Mesenchymal stem cell (in vitro differentiated cells and primary cell): ENCODE data around the gene MED14.

ENCODE experiments used
- DNase-seq: peaks from one replicate; pipeline ENCODE4 v3.0.0-alpha.2; 2013
- H2AFZ ChIP-seq: one replicate; pipeline ENCODE4 v1.6.1; 2013; ENCODE audit warnings: low read depth, mild to moderate bottlenecking, control low read depth, inconsistent platforms, low read length, moderate library complexity
- H2AK5ac ChIP-seq: 2 replicates; pipeline ENCODE4 v1.6.1; 2013; ENCODE audit warnings: low read length, moderate library complexity, mild to moderate bottlenecking, inconsistent platforms; ENCODE audit not compliant: severe bottlenecking
- H2BK120ac ChIP-seq: one replicate; pipeline ENCODE4 v1.6.1; 2013; ENCODE audit warnings: low read depth, mild to moderate bottlenecking, inconsistent platforms, low read length, moderate library complexity
- H2BK12ac ChIP-seq, 2 experiments: one replicate each; pipeline ENCODE4 v1.6.1; 2013; ENCODE audit warnings: inconsistent platforms in 2 of 2, low read length in 2 of 2, mild to moderate bottlenecking in 2 of 2, moderate library complexity in 2 of 2, control low read depth in 1 of 2
- H2BK15ac ChIP-seq: one replicate; pipeline ENCODE4 v1.6.1; 2013; ENCODE audit warnings: mild to moderate bottlenecking, low read depth, inconsistent platforms; ENCODE audit not compliant: poor library complexity, severe bottlenecking
- H2BK5ac ChIP-seq: 2 replicates; pipeline ENCODE4 v1.6.1; 2013; ENCODE audit warnings: low read depth, mild to moderate bottlenecking, low read length, control low read depth, inconsistent platforms; ENCODE audit not compliant: poor library complexity, severe bottlenecking
- H3K14ac ChIP-seq, 2 experiments: one replicate each; pipeline ENCODE4 v1.6.1; 2013; ENCODE audit warnings: inconsistent platforms in 2 of 2, low read length in 2 of 2, control low read depth in 1 of 2, mild to moderate bottlenecking in 1 of 2, moderate library complexity in 1 of 2
- H3K18ac ChIP-seq, 2 experiments: one replicate each; pipeline ENCODE4 v1.6.1; 2013; ENCODE audit warnings: inconsistent platforms in 2 of 2, low read length in 2 of 2, control low read depth in 1 of 2, low read depth in 1 of 2, mild to moderate bottlenecking in 1 of 2
- H3K23ac ChIP-seq, 2 experiments: one replicate each; pipeline ENCODE4 v1.6.1; 2013; ENCODE audit warnings: inconsistent platforms in 2 of 2, low read length in 2 of 2, mild to moderate bottlenecking in 2 of 2, moderate library complexity in 2 of 2, control low read depth in 1 of 2
- H3K27ac ChIP-seq: 2 replicates; pipeline ENCODE4 v1.5.1; 2013; ENCODE audit warnings: mild to moderate bottlenecking, moderate library complexity, low read length, control low read depth, inconsistent platforms; ENCODE audit not compliant: poor library complexity, severe bottlenecking
- H3K27me3 ChIP-seq, 2 experiments: 2 replicates each; pipeline versions ENCODE4 v1.6.1 to v1.7.0; 2013; ENCODE audit warnings: low read length in 2 of 2, mild to moderate bottlenecking in 2 of 2, moderate library complexity in 2 of 2, control low read depth in 1 of 2, inconsistent platforms in 1 of 2; ENCODE audit not compliant: control insufficient read depth in 1 of 2, insufficient read depth in 1 of 2
- H3K36me3 ChIP-seq, 2 experiments: 2 replicates each; pipeline versions ENCODE4 v1.6.1 to v1.7.0; 2013; ENCODE audit warnings: low read length in 2 of 2, control low read depth in 1 of 2, inconsistent platforms in 1 of 2, low read depth in 1 of 2, mild to moderate bottlenecking in 1 of 2; ENCODE audit not compliant: insufficient read depth in 2 of 2, control insufficient read depth in 1 of 2
- H3K4ac ChIP-seq, 2 experiments: one replicate each; pipeline ENCODE4 v1.6.1; 2013; ENCODE audit warnings: inconsistent platforms in 2 of 2, low read length in 2 of 2, mild to moderate bottlenecking in 2 of 2, moderate library complexity in 2 of 2, control low read depth in 1 of 2, low read depth in 1 of 2
- H3K4me1 ChIP-seq: 2 replicates; pipeline ENCODE4 v1.6.1; 2013; ENCODE audit warnings: low read depth, low read length, control low read depth; ENCODE audit not compliant: control insufficient read depth, insufficient read depth
- H3K4me2 ChIP-seq: 2 replicates; pipeline ENCODE4 v1.6.1; 2013; ENCODE audit warnings: low read length, mild to moderate bottlenecking, inconsistent platforms; ENCODE audit not compliant: poor library complexity, severe bottlenecking
- H3K4me3 ChIP-seq, 2 experiments: 2 replicates each; pipeline versions ENCODE4 v1.5.1 to v1.7.0; 2013; ENCODE audit warnings: low read length in 2 of 2, mild to moderate bottlenecking in 2 of 2, control low read depth in 1 of 2, low read depth in 1 of 2; ENCODE audit not compliant: insufficient read depth in 1 of 2
- H3K79me1 ChIP-seq: replicated peaks from 2 replicates; pipeline ENCODE4 v1.6.1; 2013; ENCODE audit warnings: mild to moderate bottlenecking, control low read depth, low read length, inconsistent platforms; ENCODE audit not compliant: poor library complexity, severe bottlenecking
- H3K9ac ChIP-seq: 2 replicates; pipeline ENCODE4 v1.7.0; 2013; ENCODE audit warnings: mild to moderate bottlenecking, low read length, moderate library complexity
- H3K9me3 ChIP-seq: 2 replicates; pipeline ENCODE4 v1.7.0; 2013; ENCODE audit warnings: mild to moderate bottlenecking, low read length; ENCODE audit not compliant: control insufficient read depth
- H4K8ac ChIP-seq: one replicate; pipeline ENCODE4 v1.6.1; 2013; ENCODE audit warnings: inconsistent platforms, mild to moderate bottlenecking, low read length, moderate library complexity
- H4K91ac ChIP-seq: one replicate; pipeline ENCODE4 v1.6.1; 2013; ENCODE audit warnings: mild to moderate bottlenecking, low read length, inconsistent platforms
- WGBS: methylation state at CpG from one replicate; pipeline ENCODE4 v1.1.7; 2013; ENCODE audit warnings: mixed read lengths; 5-methylcytosine and 5-hydroxymethylcytosine counted together

MED14 gene

GRCh38 chrX:40632199-40632598 is 103.1 kb downstream of the MED14 start:
- H3K27me3 ChIP-seq, result peaks cover 0 to 36% of the 10 kb centered on the region in 2 experiments

GRCh38 chrX:40628506-40628905 is 106.8 kb downstream of the MED14 start:
- Histone ChIP-seq H2BK5ac (no peak overlapping the region), H2BK120ac (no peak overlapping the region), H3K4ac (no peak overlapping the region), H2AFZ (no peak overlapping the region), H3K79me1 (peaks cover 2% of the 10 kb centered on the region), H3K36me3 (peaks cover 25 to 56% of the 10 kb centered on the region in 2 experiments), H2AK5ac (no peak overlapping the region), H2BK15ac (no peak overlapping the region), H4K8ac (no peak overlapping the region), H4K91ac (no peak overlapping the region), H3K9me3 (no peaks in the 10 kb centered on the region), H3K27me3 (peaks cover 0 to 47% of the 10 kb centered on the region in 2 experiments), H3K23ac (no peak overlapping the region), H3K14ac (no peak overlapping the region), H3K4me2 (no peak overlapping the region), H3K18ac (no peak overlapping the region), H3K27ac (no peak overlapping the region), H3K9ac (no peak overlapping the region), H2BK12ac (no peak overlapping the region), H3K4me1 (no peaks in the 10 kb centered on the region), H3K4me3 (no peak overlapping the region)
- 93% methylated on average over 3 of the region's 5 CpGs for WGBS
- peak; percentile 6 for DNase-seq

More at GRCh38 chrX:40632199-40632598, 103.1 kb downstream of the MED14 start:
- H3K4me1 ChIP-seq, result no peaks in the 10 kb centered on the region
- H2BK12ac ChIP-seq, result no peak overlapping the region
- H2BK120ac ChIP-seq, result no peak overlapping the region
- no peak overlapping the region for H3K9ac ChIP-seq
- H3K4me3 ChIP-seq, result no peak overlapping the region
- H4K91ac ChIP-seq, result no peak overlapping the region
- H3K18ac ChIP-seq, result no peak overlapping the region
- H2AK5ac ChIP-seq, result no peak overlapping the region
- DNase-seq, result no peak
- peaks cover 28 to 93% of the 10 kb centered on the region in 2 experiments for H3K36me3 ChIP-seq
- H2BK5ac ChIP-seq, result no peak overlapping the region
- no peak overlapping the region for H2AFZ ChIP-seq
- no peaks in the 10 kb centered on the region for H3K9me3 ChIP-seq
- WGBS, result 96% methylated on average over 4 of the region's 4 CpGs
- no peak overlapping the region for H4K8ac ChIP-seq
- H3K4ac ChIP-seq, result no peak overlapping the region
- no peak overlapping the region for H3K23ac ChIP-seq
- no peak overlapping the region for H3K27ac ChIP-seq
- peaks cover 8% of the 10 kb centered on the region for H3K79me1 ChIP-seq
- H2BK15ac ChIP-seq, result no peak overlapping the region
- no peak overlapping the region for H3K4me2 ChIP-seq
- H3K14ac ChIP-seq, result no peak overlapping the region

GRCh38 chrX:40625294-40625693 is 110.0 kb downstream of the MED14 start:
- Histone ChIP-seq H3K27ac (no peak overlapping the region), H4K8ac (no peak overlapping the region), H3K36me3 (peaks cover 15 to 28% of the 10 kb centered on the region in 2 experiments), H3K4me2 (no peak overlapping the region), H3K79me1 (no peaks in the 10 kb centered on the region), H3K9ac (no peak overlapping the region), H2BK12ac (no peak overlapping the region), H4K91ac (no peak overlapping the region), H3K27me3 (peaks cover 0 to 55% of the 10 kb centered on the region in 2 experiments), H3K4me1 (no peaks in the 10 kb centered on the region), H3K4ac (no peak overlapping the region), H3K9me3 (peaks cover 3% of the 10 kb centered on the region), H2AFZ (no peak overlapping the region), H2AK5ac (no peak overlapping the region), H3K14ac (no peak overlapping the region), H3K18ac (no peak overlapping the region), H2BK5ac (no peak overlapping the region), H3K23ac (no peak overlapping the region), H3K4me3 (no peak overlapping the region), H2BK15ac (no peak overlapping the region), H2BK120ac (no peak overlapping the region)
- WGBS, result 95% methylated on average over 3 of the region's 4 CpGs
- DNase-seq, result no peak

- Histone ChIP-seq H3K18ac (no peak overlapping the region), H3K27me3 (peaks cover 0 to 55% of the 10 kb centered on the region in 2 experiments), H2BK15ac (no peak overlapping the region), H2BK12ac (no peak overlapping the region), H2BK5ac (no peak overlapping the region), H3K79me1 (no peaks in the 10 kb centered on the region), H2BK120ac (no peak overlapping the region), H3K4ac (no peak overlapping the region), H3K4me3 (no peak overlapping the region), H3K14ac (no peak overlapping the region), H3K9ac (no peak overlapping the region), H2AK5ac (no peak overlapping the region), H4K8ac (no peak overlapping the region), H4K91ac (no peak overlapping the region), H3K9me3 (peaks cover 3% of the 10 kb centered on the region), H2AFZ (no peak overlapping the region), H3K4me2 (no peak overlapping the region), H3K23ac (no peak overlapping the region), H3K36me3 (peaks cover 8 to 14% of the 10 kb centered on the region in 2 experiments), H3K27ac (no peak overlapping the region), H3K4me1 (no peaks in the 10 kb centered on the region)
- DNase-seq, result no peak
- 93% methylated on average over 32 of the region's 32 CpGs for WGBS
Observed at GRCh38 chrX:40623665-40624064, 111.7 kb downstream of the MED14 start.
